Measurements from ENCODE around the gene RFX3.

The RFX3 gene

GRCh38 chr9:3525836-3526164 lies at the start of gene RFX3:
TSS of gene RFX3 (minus strand) at chr9:3526001. CDS start at chr9:3395588, 130,413 bp downstream.
- DNase-seq: peak; percentile 60 to 93 (median 87)

- DNase-seq: no peak
These were observed 45.7 kb upstream of the RFX3 start for GRCh38 chr9:3571500-3571899.

DNA sequence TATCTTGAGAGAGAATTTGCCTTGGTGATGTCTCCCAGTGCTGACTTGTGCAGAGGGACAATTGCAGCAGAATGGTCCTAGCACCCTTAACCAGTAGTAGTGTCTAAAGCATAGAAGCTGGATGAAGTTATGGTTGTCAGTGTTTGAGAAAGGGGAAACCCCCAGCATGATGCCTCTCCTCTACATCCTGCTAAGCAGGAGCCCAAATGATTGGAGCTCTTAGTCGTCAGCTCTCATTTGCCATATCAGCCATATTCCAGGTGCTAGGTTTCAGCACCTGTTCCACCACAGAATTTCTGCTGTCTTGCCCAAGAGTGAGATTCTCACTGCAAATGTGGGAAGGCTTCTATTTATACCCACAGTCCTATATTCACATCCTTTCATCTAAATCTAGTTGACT lies 43.7 kb upstream of the RFX3 start:
- no peak for DNase-seq

DNA sequence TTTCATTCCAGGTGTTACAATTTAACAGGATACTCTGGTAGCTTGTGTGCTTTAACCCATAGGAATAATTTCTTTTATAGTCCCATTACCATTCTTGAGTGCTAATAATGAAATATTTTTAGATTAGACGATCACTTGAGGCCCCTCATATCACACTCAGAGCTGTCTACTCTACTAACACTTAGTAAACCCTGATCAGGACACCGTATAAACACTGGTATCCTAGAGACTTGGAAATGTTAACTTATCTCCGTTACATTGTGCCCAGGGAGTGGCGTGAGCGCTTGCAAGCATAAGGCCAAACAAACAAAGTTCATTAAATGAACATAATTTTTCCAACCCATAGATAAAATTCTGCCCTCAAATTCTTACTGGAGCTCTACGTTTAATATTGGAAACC lies 42.2 kb upstream of the RFX3 start:
- DNase-seq: no peak

DNA sequence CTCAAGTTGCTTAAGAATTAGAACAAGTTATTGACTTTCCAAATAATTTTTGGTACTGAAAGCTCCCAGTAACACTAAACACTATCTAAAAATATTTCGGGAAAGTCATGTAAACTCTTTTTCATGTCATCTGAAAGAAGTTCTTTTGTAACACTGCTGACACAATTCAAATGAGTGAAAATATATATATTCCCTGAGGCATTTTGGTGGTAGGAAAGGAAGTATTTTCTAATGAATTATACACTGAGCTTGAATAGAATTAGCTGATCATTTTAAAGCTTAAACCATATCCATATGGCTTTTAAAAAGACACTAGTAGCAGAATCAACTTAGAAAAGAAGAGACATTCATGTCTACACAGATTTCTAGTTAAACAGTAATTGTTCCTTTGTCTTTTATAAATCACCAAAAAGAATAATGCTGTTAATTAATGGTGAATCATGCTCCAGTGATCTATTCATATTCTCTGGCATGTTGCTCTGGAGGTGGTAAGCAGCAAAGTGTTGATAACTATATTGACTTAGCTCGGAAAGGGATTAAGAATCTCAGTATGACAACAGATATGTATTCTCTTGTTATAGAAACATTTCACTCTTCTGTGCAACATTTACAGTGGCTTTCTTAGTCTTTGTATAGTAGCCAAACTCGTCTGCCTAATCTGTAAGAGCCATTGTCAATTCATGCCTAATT lies 27.4 kb upstream of the RFX3 start:
- no peak for DNase-seq

DNA sequence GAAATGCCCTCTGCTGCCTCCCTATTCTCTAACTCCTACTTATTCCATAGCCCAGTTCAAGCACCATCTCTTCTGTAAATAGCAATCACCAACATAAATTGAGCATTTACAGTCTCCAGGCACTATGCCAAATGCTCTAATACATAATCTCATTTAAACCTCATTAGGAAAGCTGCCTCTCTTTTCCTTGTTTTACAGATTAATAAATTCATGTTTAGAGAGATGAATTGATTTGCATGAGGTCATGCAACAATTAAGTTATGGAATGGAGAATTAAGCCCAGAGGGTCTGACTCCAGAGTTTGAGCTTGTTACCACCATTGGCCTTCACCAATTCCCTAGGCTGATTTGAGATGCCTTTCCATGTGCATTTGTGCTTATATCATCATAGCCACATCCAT lies 23.4 kb upstream of the RFX3 start:
- DNase-seq: no peak

DNA sequence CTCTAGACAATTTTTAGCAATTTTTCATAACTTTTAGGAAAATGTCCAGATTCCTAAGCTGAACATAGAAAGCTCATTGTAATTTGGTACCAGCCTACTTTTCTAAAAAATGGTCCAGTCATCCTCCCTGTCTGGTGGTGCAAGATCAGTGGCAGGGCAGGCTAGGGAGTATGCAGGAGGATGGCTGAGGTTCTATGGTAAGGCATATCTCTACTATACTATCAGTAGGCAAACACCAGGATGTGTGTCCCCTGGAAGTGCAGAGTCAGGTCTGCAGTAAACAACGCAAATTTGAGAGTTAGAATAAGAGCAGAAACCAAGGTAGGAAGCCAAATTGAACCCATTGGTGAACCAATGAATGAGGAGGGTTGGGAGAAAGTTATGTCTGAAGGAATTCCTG lies 22.8 kb upstream of the RFX3 start:
- no peak for DNase-seq

DNA sequence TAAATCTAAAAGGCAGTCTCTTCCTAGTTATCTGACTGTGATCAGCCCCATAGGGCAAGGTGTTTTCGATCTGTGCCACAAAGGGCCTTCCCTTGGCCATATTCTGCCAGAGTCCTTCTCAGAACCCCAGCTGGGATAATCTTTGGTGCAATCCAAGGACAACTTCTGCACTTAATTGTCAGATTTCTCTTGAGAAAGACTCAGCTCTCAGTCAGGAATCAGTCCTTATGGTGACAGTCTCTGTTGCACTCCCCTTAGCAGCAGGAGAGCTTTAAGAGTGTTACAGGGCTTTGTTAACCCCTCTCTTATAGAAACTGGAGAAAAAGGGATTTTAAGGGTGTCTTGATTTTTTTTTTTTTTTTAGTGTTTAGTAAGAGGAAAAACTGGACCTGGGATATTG lies 15.4 kb upstream of the RFX3 start:
- DNase-seq: no peak

- DNase-seq: no peak
These were observed 9.0 kb upstream of the RFX3 start for GRCh38 chr9:3534614-3535404.

DNA sequence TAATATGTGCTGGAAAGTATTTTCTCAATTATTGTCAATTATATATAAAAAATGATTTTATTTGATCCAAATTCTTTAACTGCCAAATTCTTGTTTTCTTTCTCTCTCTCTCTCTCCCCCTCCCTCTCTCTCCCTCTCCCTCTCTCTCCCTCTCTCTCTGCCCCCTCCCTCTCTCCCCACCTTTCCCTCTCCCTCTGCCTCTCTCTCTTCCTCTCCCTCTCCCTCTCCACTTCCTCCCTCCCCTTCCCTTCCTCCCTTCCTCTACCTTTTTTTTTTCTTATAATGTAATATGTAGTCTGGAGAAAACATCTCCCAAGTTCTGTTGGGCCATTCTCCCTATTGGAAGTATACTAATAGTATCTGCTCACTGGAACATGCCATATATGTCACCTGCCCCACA lies 6.4 kb upstream of the RFX3 start:
- no peak for DNase-seq

DNA sequence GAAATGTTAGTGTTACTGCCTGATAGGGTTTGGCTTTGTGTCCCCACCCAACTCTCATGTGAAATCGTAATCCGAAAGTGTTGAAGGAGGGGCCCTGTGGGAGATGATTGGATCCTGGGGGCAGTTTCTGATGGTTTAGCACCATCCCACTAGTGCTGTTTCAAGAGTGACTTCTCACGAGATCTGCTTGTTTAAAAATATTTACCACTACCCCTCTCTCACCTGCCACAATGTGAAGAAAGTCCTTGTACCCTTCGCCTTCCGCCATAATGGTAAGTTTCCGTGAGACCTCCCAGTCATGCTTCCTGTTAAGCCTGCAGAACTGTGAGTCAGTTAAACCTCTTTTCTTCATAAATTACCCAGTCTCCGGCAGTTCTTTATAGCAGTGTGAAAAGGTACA lies 2.6 kb upstream of the RFX3 start:
- DNase-seq: no peak

DNA sequence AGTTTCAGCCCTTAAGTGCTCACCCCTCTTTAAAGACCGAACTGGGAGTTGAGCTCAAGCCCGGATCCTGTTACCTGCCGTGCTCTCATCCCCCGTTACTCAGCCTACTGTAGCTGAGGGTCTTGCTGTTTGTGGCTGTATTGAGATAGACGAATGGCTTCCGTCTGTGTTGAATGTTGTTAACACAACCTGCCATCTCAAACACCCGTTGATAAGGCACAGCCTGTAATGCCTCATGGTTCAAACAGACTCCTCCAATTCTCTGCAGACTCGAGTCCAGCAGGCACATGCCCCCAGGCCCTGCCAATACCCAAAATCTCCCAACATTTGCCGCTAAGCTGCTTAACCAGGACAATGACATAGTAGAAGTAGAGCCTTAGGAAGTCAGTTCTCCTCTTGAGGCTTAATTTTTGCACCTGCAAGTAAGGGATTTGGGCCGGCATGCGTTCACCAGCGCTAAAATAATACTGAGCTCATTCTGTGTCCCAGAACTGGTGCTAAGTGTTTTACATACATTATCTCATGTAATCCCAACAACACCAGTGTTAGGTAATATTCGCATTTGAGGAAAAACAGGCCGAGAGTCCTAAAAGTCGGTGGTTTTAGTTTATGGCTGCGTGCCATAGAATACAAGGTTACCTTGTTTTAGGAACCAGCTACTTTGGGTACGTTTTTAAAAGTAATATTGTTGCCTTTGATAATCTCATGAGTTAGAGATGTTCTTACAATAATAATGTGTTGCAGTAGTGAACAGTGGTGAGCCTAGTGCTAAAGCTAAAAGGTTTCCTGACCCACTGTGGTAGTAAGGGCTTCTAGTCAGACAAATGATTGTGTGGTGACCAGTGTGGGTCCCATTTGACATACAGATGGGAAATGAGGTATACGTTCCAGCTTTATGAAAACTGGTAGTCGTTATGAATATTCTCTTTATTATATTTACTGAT lies 1.5 kb upstream of the RFX3 start:
- DNase-seq: peak in 10 of 14 donors; percentile 47 to 74 (median 61)

- peak; percentile 57 to 92 (median 88) for DNase-seq
These were observed 580 bp upstream of the RFX3 start for GRCh38 chr9:3526165-3526996.

- DNase-seq: peak in 5 of 14 donors; percentile 43 to 85 (median 68)
These were observed 535 bp downstream of the RFX3 start for GRCh38 chr9:3525096-3525835.

DNA sequence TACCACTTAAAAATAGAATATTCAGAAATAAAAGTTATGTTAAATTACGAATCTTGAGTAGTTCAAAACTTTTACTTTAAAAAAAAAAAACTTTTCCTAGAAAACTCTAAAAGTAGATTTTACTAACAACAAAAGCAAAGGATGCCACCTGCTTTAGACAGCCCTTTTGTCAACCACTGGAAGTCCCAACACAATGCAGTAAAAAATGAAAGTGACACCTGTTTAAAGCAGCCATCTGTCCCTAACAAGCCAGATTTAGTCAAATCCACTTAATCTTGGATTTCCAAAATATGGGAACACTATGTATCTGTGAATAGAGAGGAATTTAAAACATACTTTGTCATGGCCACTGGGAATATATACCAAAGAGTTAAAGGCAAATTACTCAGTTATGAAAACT lies 3.8 kb downstream of the RFX3 start:
- no peak for DNase-seq

- DNase-seq: no peak
These were observed 5.2 kb downstream of the RFX3 start for GRCh38 chr9:3520564-3520963.

- DNase-seq: no peak
These were observed 8.3 kb downstream of the RFX3 start for GRCh38 chr9:3517377-3518048.

- peak in 1 of 14 donors; percentile 85 for DNase-seq
These were observed 9.0 kb downstream of the RFX3 start for GRCh38 chr9:3516667-3517330.

DNA sequence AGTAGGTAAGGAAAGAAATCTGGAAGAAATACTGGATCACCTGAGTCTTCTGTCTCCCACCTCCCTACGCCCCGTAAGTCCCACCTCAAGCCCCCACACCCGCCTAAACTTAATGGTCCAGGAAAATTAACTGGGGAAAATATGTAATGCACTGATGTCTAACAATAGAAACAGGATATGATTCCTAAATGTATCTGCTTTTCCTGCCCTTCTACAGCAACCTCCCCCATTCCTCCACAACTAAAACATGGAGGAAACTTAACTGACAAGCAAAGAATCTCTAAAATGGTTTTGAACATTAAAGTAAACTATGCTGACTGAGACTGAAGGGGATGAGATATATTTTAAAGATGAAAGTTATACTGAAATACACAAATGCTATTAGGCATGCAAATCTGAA lies 10.4 kb downstream of the RFX3 start:
- no peak for DNase-seq

DNA sequence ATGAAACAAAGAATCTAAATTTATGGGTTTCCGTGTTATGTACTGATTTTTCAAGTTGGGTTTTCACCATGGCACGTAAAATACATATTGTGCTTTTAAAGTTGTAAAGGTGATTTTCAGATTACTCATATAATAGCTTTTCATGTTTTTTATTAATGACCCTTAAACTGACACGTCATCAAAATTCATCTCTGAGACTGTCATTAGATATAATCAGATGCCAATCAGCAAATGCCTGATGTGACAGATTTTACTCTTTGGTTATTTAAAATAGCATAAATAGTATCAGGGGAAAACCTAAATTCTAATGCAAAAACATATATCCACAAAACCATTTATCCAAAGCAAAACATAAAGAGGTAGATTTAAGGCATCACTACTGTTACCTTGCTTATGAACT lies 11.0 kb downstream of the RFX3 start:
- DNase-seq: no peak
